IMR-90 (cell line): ENCODE data around the gene RNASEH2B. TPM values are rescaled to one million over a fixed set of nuclear protein-coding genes. Genes with fewer than 3 reads are reported as not detected.

Source experiments
- ATAC-seq: fragments of 200-7000 bp; cut with Tn5 transposase; 2 replicates; pipeline ENCODE4 v1.9.1; 2020; ENCODE audit warnings: low read depth, mild to moderate bottlenecking, moderate library complexity
- BruUV-seq: library from RNA; stranded (reverse); fragments of 400-500 nt; replicated peaks from 2 replicates; lab custom pipeline; 2021; lab: Mats Ljungman, UMichigan
- CTCF ChIA-PET: fragments of 300-600 bp; formaldehyde crosslinking; extraction: SDS; loops from one replicate; lab custom pipeline; 2021; ENCODE audit warnings: antibody characterized with exemption; lab: Yijun Ruan, JAX
- POLR2A ChIA-PET: fragments of 300-600 bp; sonication (Branson Sonifier 250); formaldehyde crosslinking; loops from one replicate; lab custom pipeline; 2022; ENCODE audit warnings: antibody characterized with exemption; ENCODE audit not compliant: unreplicated experiment; lab: Charles Lee
- DNase-seq: peaks from one replicate; pipeline ENCODE4 v3.0.0; 2013
- H2AFZ ChIP-seq: replicated peaks from 2 replicates; pipeline ENCODE3; 2013; ENCODE audit warnings: low read length, mild to moderate bottlenecking; ENCODE audit not compliant: poor library complexity
- H2AK5ac ChIP-seq: 2 replicates; pipeline ENCODE4 v1.6.1; 2013; ENCODE audit warnings: low read depth, low read length, inconsistent platforms
- H2AK9ac ChIP-seq: replicated peaks from 2 replicates; pipeline ENCODE3; 2013; ENCODE audit warnings: mild to moderate bottlenecking, low read depth, low read length, moderate library complexity; ENCODE audit not compliant: poor library complexity
- H2BK120ac ChIP-seq: 2 replicates; pipeline ENCODE4 v1.6.1; 2013; ENCODE audit warnings: low read depth, low read length, inconsistent platforms
- H2BK15ac ChIP-seq: 3 replicates; pipeline ENCODE4 v1.6.1; 2013; ENCODE audit warnings: low read depth, low read length, inconsistent platforms
- H2BK20ac ChIP-seq: 2 replicates; pipeline ENCODE4 v1.6.1; 2013; ENCODE audit warnings: low read depth, mild to moderate bottlenecking, inconsistent platforms, low read length, moderate library complexity
- H2BK5ac ChIP-seq: 2 replicates; pipeline ENCODE4 v1.6.1; 2013; ENCODE audit warnings: mild to moderate bottlenecking, low read depth, low read length, inconsistent platforms; ENCODE audit not compliant: poor library complexity, severe bottlenecking
- H3K14ac ChIP-seq: replicated peaks from 2 replicates; pipeline ENCODE4 v1.6.1; 2013; ENCODE audit warnings: low read depth, low read length, inconsistent platforms
- H3K18ac ChIP-seq: 2 replicates; pipeline ENCODE4 v1.6.1; 2013; ENCODE audit warnings: low read depth, low read length, control low read depth
- H3K23ac ChIP-seq: 2 replicates; pipeline ENCODE4 v1.6.1; 2013; ENCODE audit warnings: low read depth, low read length, inconsistent platforms
- H3K27ac ChIP-seq: 2 replicates; pipeline ENCODE4 v1.5.1; 2013; ENCODE audit warnings: mild to moderate bottlenecking, control low read depth, low read length; ENCODE audit not compliant: insufficient read depth
- H3K27me3 ChIP-seq: 2 replicates; pipeline ENCODE4 v1.6.1; 2013; ENCODE audit warnings: low read length; ENCODE audit not compliant: control insufficient read depth, insufficient read depth
- H3K36me3 ChIP-seq: 2 replicates; pipeline ENCODE4 v1.6.1; 2013; ENCODE audit warnings: low read length, mixed read lengths; ENCODE audit not compliant: control insufficient read depth, insufficient read depth
- H3K4ac ChIP-seq: 2 replicates; pipeline ENCODE4 v1.6.1; 2013; ENCODE audit warnings: low read depth, low read length, inconsistent platforms
- H3K4me1 ChIP-seq: 2 replicates; pipeline ENCODE4 v1.6.1; 2013; ENCODE audit warnings: low read length, mixed read lengths; ENCODE audit not compliant: control insufficient read depth, insufficient read depth
- H3K4me2 ChIP-seq: 2 replicates; pipeline ENCODE4 v1.6.1; 2013; ENCODE audit warnings: low read depth, mild to moderate bottlenecking, control low read depth, low read length, moderate library complexity
- H3K4me3 ChIP-seq: 2 replicates; pipeline ENCODE4 v1.5.1; 2013; ENCODE audit warnings: low read depth, mild to moderate bottlenecking, control low read depth, low read length, moderate library complexity; ENCODE audit not compliant: insufficient read depth
- H3K56ac ChIP-seq: 2 replicates; pipeline ENCODE4 v1.6.1; 2013; ENCODE audit warnings: low read length, inconsistent platforms; ENCODE audit not compliant: insufficient read depth; ENCODE audit errors: extremely low read depth
- H3K79me1 ChIP-seq, 2 experiments: 2 replicates each; pipeline ENCODE4 v1.6.1; 2013; ENCODE audit warnings: low read length in 2 of 2, inconsistent platforms in 1 of 2, low read depth in 1 of 2
- H3K9ac ChIP-seq: 2 replicates; pipeline ENCODE4 v1.6.1; 2013; ENCODE audit warnings: low read depth, low read length, control low read depth
- H3K9me1 ChIP-seq: 2 replicates; pipeline ENCODE4 v1.6.1; 2013; ENCODE audit warnings: low read length, inconsistent platforms; ENCODE audit not compliant: insufficient read depth
- H3K9me3 ChIP-seq: 2 replicates; pipeline ENCODE4 v1.6.1; 2013; ENCODE audit warnings: low read length; ENCODE audit not compliant: control insufficient read depth, insufficient read depth
- H4K20me1 ChIP-seq: 2 replicates; pipeline ENCODE4 v1.6.1; 2013; ENCODE audit warnings: low read length, inconsistent platforms; ENCODE audit not compliant: insufficient read depth
- H4K5ac ChIP-seq: 2 replicates; pipeline ENCODE4 v1.6.1; 2013; ENCODE audit warnings: mild to moderate bottlenecking, low read depth, low read length, control low read depth
- H4K8ac ChIP-seq, 2 experiments: 2 replicates each; pipeline ENCODE4 v1.6.1; 2013; ENCODE audit warnings: low read depth in 2 of 2, low read length in 2 of 2, control low read depth in 1 of 2, inconsistent platforms in 1 of 2
- H4K91ac ChIP-seq: 2 replicates; pipeline ENCODE4 v1.6.1; 2013; ENCODE audit warnings: low read depth, low read length, inconsistent platforms; ENCODE audit not compliant: insufficient read depth
- BHLHE40 ChIP-seq: fragments of 150-350 bp; IDR thresholded peaks from 2 replicates; pipeline ENCODE4 v1.6.1; 2016; ENCODE audit warnings: mild to moderate bottlenecking, low read depth, low read length
- CHD1 ChIP-seq: IDR thresholded peaks from 2 replicates; pipeline ENCODE4 v1.6.1; 2012; ENCODE audit warnings: low read depth, low read length, improper control_type of control experiment
- FOS ChIP-seq: fragments of 150-350 bp; IDR thresholded peaks from 2 replicates; pipeline ENCODE4 v1.6.1; 2016; ENCODE audit warnings: low read depth, low read length
- MAFK ChIP-seq: IDR thresholded peaks from 2 replicates; pipeline ENCODE4 v1.6.1; 2012; ENCODE audit warnings: low read depth, low read length, improper control_type of control experiment
- MAZ ChIP-seq: IDR thresholded peaks from 2 replicates; pipeline ENCODE4 v1.6.1; 2012; ENCODE audit warnings: low read depth, mild to moderate bottlenecking, low read length, improper control_type of control experiment, moderate library complexity, borderline replicate concordance
- NFE2L2 ChIP-seq: fragments of 150-350 bp; IDR thresholded peaks from 2 replicates; pipeline ENCODE4 v1.6.1; 2016; ENCODE audit warnings: low read depth, mild to moderate bottlenecking, low read length
- POLR2A ChIP-seq: IDR thresholded peaks from 2 replicates; pipeline ENCODE4 v1.6.1; 2012; ENCODE audit warnings: mild to moderate bottlenecking, low read depth, low read length
- RAD21 ChIP-seq: IDR thresholded peaks from 2 replicates; pipeline ENCODE4 v1.6.1; 2012; ENCODE audit warnings: low read length, improper control_type of control experiment
- RCOR1 ChIP-seq: IDR thresholded peaks from 2 replicates; pipeline ENCODE4 v1.6.1; 2012; ENCODE audit warnings: mild to moderate bottlenecking, low read length, improper control_type of control experiment; ENCODE audit not compliant: insufficient replicate concordance
- RFX5 ChIP-seq: IDR thresholded peaks from 2 replicates; pipeline ENCODE4 v1.8.0; 2012; ENCODE audit warnings: low read depth, mild to moderate bottlenecking, low read length, moderate library complexity
- SMC3 ChIP-seq: fragments of 150-350 bp; IDR thresholded peaks from 2 replicates; pipeline ENCODE4 v1.6.1; 2016; ENCODE audit warnings: low read depth, mild to moderate bottlenecking, antibody characterized with exemption, low read length, moderate library complexity
- WGBS, 2 experiments: methylation state at CpG; one replicate each; pipeline versions ENCODE4 v1.1.5 to v1.1.7; 2013; ENCODE audit warnings: missing lambda C conversion rate in 2 of 2; ENCODE audit not compliant: insufficient read length in 1 of 2; ENCODE audit errors: extremely low coverage in 2 of 2; 5-methylcytosine and 5-hydroxymethylcytosine counted together
- dilution Hi-C: fragments of 300-500 bp; cut with HindIII; formaldehyde crosslinking; loops from one replicate; pipeline ENCODE4 v1.14.3; 2018; ENCODE audit warnings: low sequenced_read_pairs; ENCODE audit not compliant: unreplicated experiment
- in situ Hi-C: fragments of 300-500 bp; cut with MboI; formaldehyde crosslinking; loops from 3 replicates; pipeline ENCODE4 v1.14.3; 2019; ENCODE audit warnings: low sequenced_read_pairs, inconsistent platforms, mixed read lengths
- intact Hi-C: fragments of 100-400 bp; cut with micrococcal nuclease; formaldehyde crosslinking; loops from 2 replicates; pipeline ENCODE4 v1.10.0; 2022
- polyA plus RNA-seq, 3 experiments: library from polyadenylated mRNA; depleted of rRNA; stranded (reverse); fragments of >200 nt; gene quantifications; 2 replicates each; pipeline ENCODE4 v1.2.3, GENCODE V29; 2012; ENCODE audit warnings: low replicate concordance in 1 of 3
- total RNA-seq: library from RNA; depleted of rRNA; stranded (reverse); fragments of >200 nt; gene quantifications from 2 replicates; pipeline ENCODE4 v1.2.3, GENCODE V29; 2012
- TF ChIP-seq, protein P1 (sequence below): fragments of 150-350 bp; IDR thresholded peaks from 2 replicates; pipeline ENCODE4 v1.6.1; 2016; ENCODE audit warnings: low read depth, mild to moderate bottlenecking, low read length, moderate library complexity, borderline replicate concordance
- TF ChIP-seq, protein P2 (sequence below): fragments of 150-350 bp; IDR thresholded peaks from 2 replicates; pipeline ENCODE4 v1.6.1; 2017; ENCODE audit warnings: mild to moderate bottlenecking, antibody characterized with exemption, low read length, low read depth
- TF ChIP-seq, protein P3 (sequence below): conservative IDR thresholded peaks from 2 replicates; pipeline ENCODE4 v1.5.1; 2012; ENCODE audit warnings: mild to moderate bottlenecking, low read depth, low read length, improper control_type of control experiment

The RNASEH2B gene
- total and polyA plus RNA-seq, 2 of the 4 experiments (the other 2 are of a cell fraction), result 11.2 to 14.2 TPM

DNA sequence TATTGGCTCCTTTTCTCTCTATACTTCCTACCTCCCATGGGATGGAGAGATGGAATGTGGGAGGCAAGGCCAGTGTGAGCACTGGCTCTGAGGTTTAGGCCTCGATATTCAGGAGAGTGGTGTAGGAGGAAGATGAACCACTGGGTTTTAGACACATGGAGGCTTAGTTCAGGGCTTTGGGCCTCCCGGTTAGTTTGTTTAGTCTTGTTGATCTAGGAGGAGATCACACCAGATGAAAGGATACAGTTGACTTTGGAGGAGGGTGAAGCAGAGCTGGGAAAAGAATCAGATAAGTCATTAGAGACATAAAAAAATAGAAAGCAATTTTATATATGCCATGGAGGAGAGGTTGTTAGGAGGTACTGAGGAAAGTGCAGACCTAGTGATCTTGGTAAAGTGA is 30.9 kb downstream of the RNASEH2B start:
- Histone ChIP-seq H3K9me1 (no peaks in the 10 kb centered on the region; the same call in 1 of the 2 replicates), H3K4me3 (no peak overlapping the region), H3K9ac (no peak overlapping the region), H3K14ac (no peak overlapping the region), H3K4me1 (no peaks in the 10 kb centered on the region), H3K27me3 (no peaks in the 10 kb centered on the region), H2BK5ac (no peak overlapping the region), H2BK20ac (no peak overlapping the region), H3K18ac (no peak overlapping the region), H2AFZ (no peak overlapping the region), H3K4me2 (no peak overlapping the region), H4K8ac (no peak overlapping the region), H3K36me3 (peaks cover 3% of the 10 kb centered on the region; the same call in 1 of the 2 replicates), H4K91ac (no peak overlapping the region), H4K20me1 (no peaks in the 10 kb centered on the region), H2AK5ac (no peak overlapping the region), H3K27ac (no peak overlapping the region), H3K56ac (no peak overlapping the region), H2AK9ac (no peak overlapping the region), H2BK120ac (no peak overlapping the region), H3K79me1 (no peaks in the 10 kb centered on the region), H3K4ac (no peak overlapping the region), H4K5ac (no peak overlapping the region), H2BK15ac (no peak overlapping the region), H3K23ac (no peak overlapping the region), H3K9me3 (no peaks in the 10 kb centered on the region)
- ChIA-PET CTCF (interaction anchor here (0.7 kb wide), 1 partner anchor 74 kb away, joined by 3 read pairs; no protein-coding TSS in a partner anchor), POLR2A (no interaction called here)
- TF ChIP-seq, protein P1, sequence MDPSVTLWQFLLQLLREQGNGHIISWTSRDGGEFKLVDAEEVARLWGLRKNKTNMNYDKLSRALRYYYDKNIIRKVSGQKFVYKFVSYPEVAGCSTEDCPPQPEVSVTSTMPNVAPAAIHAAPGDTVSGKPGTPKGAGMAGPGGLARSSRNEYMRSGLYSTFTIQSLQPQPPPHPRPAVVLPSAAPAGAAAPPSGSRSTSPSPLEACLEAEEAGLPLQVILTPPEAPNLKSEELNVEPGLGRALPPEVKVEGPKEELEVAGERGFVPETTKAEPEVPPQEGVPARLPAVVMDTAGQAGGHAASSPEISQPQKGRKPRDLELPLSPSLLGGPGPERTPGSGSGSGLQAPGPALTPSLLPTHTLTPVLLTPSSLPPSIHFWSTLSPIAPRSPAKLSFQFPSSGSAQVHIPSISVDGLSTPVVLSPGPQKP, result no peak
- TF ChIP-seq RCOR1 (no peak), RAD21 (no peak), FOS (no peak), SMC3 (no peak), POLR2A (no peak), BHLHE40 (no peak), NFE2L2 (no peak), MAZ (no peak), RFX5 (no peak), MAFK (no peak), CHD1 (no peak)
- TF ChIP-seq, protein P2, sequence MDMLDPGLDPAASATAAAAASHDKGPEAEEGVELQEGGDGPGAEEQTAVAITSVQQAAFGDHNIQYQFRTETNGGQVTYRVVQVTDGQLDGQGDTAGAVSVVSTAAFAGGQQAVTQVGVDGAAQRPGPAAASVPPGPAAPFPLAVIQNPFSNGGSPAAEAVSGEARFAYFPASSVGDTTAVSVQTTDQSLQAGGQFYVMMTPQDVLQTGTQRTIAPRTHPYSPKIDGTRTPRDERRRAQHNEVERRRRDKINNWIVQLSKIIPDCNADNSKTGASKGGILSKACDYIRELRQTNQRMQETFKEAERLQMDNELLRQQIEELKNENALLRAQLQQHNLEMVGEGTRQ, result no peak
- TF ChIP-seq, protein P3, sequence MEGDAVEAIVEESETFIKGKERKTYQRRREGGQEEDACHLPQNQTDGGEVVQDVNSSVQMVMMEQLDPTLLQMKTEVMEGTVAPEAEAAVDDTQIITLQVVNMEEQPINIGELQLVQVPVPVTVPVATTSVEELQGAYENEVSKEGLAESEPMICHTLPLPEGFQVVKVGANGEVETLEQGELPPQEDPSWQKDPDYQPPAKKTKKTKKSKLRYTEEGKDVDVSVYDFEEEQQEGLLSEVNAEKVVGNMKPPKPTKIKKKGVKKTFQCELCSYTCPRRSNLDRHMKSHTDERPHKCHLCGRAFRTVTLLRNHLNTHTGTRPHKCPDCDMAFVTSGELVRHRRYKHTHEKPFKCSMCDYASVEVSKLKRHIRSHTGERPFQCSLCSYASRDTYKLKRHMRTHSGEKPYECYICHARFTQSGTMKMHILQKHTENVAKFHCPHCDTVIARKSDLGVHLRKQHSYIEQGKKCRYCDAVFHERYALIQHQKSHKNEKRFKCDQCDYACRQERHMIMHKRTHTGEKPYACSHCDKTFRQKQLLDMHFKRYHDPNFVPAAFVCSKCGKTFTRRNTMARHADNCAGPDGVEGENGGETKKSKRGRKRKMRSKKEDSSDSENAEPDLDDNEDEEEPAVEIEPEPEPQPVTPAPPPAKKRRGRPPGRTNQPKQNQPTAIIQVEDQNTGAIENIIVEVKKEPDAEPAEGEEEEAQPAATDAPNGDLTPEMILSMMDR, result no peak
- no TSS peak for BruUV-seq
- ATAC-seq (no peak), DNase-seq (no peak)
- in situ Hi-C loops (no loop called here), intact Hi-C loops (no loop called here), dilution Hi-C loops (no loop called here)
- 100% methylated on average over 1 of the region's 2 CpGs; no CpG with 5 or more reads in 1 of the 2 experiments for WGBS, 2 experiments
